AG04449 (cell line): Measurements from ENCODE around the gene KCNJ15.

Source experiments
- CTCF ChIA-PET: fragments of 350-600 bp; formaldehyde crosslinking; extraction: SDS; loops from one replicate; lab custom pipeline; 2021; ENCODE audit warnings: antibody characterized with exemption; lab: Yijun Ruan, JAX
- POLR2A ChIA-PET: fragments of 400-600, 350-600 bp; formaldehyde crosslinking; extraction: SDS; loops from one replicate; lab custom pipeline; 2020; ENCODE audit warnings: antibody characterized with exemption, inconsistent platforms; lab: Yijun Ruan, JAX
- DNase-seq: peaks from one replicate; pipeline ENCODE4 v3.0.0-alpha.2; 2010; ENCODE audit warnings: low read depth, low spot score
- H3K4me3 ChIP-seq: 2 replicates; pipeline ENCODE4 v1.5.1; 2011; ENCODE audit warnings: low read depth, mild to moderate bottlenecking, control low read depth, low read length
- CTCF ChIP-seq: IDR thresholded peaks from one replicate; pipeline ENCODE4 v1.5.1; 2011; ENCODE audit warnings: mild to moderate bottlenecking, moderate library complexity, low read length, control low read depth, inconsistent platforms; ENCODE audit not compliant: insufficient read depth; ENCODE audit errors: missing control alignments

KCNJ15 gene

GRCh38 chr21:38310646-38311485, 54.1 kb downstream of the KCNJ15 start:
- H3K4me3 ChIP-seq = no peak overlapping the region
- POLR2A ChIA-PET = interaction anchor here (0.5 kb wide), 1 partner anchor 446 kb away, joined by 3 read pairs; no protein-coding TSS in a partner anchor
- CTCF ChIA-PET = interaction anchor here (1.4 to 2.1 kb wide), 3 partner anchors 9 to 94 kb away, joined by 3 to 7 read pairs (median 4); no protein-coding TSS in a partner anchor
- no peak for TF ChIP-seq CTCF
- no peak for DNase-seq

- H3K4me3 ChIP-seq = no peak overlapping the region
- DNase-seq = no peak
- POLR2A ChIA-PET = interaction anchor here (0.5 kb wide), 1 partner anchor 447 kb away, joined by 3 read pairs; no protein-coding TSS in a partner anchor
Measured at GRCh38 chr21:38311765-38312164, 55.0 kb downstream of the KCNJ15 start.

GRCh38 chr21:38312822-38313221, 56.0 kb downstream of the KCNJ15 start:
- TF ChIP-seq CTCF = no peak
- DNase-seq = no peak
- ChIA-PET CTCF (interaction anchor here (2.0 to 2.1 kb wide), 2 partner anchors 11 to 94 kb away, joined by 5 to 7 read pairs; no protein-coding TSS in a partner anchor), POLR2A (no interaction called here)
- no peak overlapping the region for H3K4me3 ChIP-seq

More at GRCh38 chr21:38311765-38312164, 55.0 kb downstream of the KCNJ15 start:
- CTCF ChIA-PET = interaction anchor here (1.4 to 2.1 kb wide), 4 partner anchors 8 to 95 kb away, joined by 3 to 7 read pairs (median 4); no protein-coding TSS in a partner anchor
- no peak for TF ChIP-seq CTCF

GRCh38 chr21:38314558-38314957, 57.8 kb downstream of the KCNJ15 start:
- POLR2A ChIA-PET = no interaction called here
- no peak for DNase-seq
- H3K4me3 ChIP-seq = no peak overlapping the region
- CTCF ChIA-PET = no interaction called here
- no peak for TF ChIP-seq CTCF

GRCh38 chr21:38315122-38315521, 58.3 kb downstream of the KCNJ15 start:
- ChIA-PET POLR2A (no interaction called here), CTCF (no interaction called here)
- no peak for DNase-seq
- H3K4me3 ChIP-seq = no peak overlapping the region
- no peak for TF ChIP-seq CTCF

GRCh38 chr21:38319781-38320180, 63.0 kb downstream of the KCNJ15 start:
- no peak overlapping the region for H3K4me3 ChIP-seq
- TF ChIP-seq CTCF = no peak
- CTCF ChIA-PET = interaction anchor here (0.7 to 1.7 kb wide), 3 partner anchors 8 to 101 kb away, joined by 3 read pairs; no protein-coding TSS in a partner anchor
- POLR2A ChIA-PET = interaction anchor here (0.8 to 1.2 kb wide), 3 partner anchors 13 to 42 kb away, joined by 3 to 4 read pairs (median 3); no protein-coding TSS in a partner anchor
- DNase-seq = peak; percentile 37
